Activated T-cell treated with anti-CD3 and anti-CD28 coated beads for 4 hours (primary cell): ENCODE results near the gene COL20A1.

Experiments
- DNase-seq: peaks from one replicate; pipeline ENCODE4 v3.0.0-alpha.2; 2020

COL20A1 gene

GRCh38 chr20:63351811-63352591 is 59.0 kb downstream of the COL20A1 start:
- DNase-seq, result no peak

DNA sequence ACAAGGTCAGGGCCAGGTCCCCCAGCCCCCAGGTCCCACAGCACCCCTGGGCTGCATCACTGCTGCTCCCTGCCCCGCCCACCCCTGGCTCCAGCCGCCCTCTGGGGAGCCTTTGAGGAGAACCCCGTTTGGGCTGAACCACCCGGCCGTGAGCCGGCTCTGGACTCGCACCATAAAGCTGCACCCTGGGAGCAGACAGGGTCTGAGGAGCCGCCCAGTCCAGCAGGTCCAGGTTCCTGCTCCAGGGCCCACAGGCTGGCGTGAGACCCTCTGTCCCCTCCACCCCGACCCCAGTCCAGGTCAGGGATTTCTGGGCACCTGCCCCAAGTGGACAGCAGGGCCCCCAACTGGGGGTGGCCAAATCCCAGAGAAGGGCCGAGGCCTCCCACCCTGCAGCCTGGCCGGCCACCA is 59.8 kb downstream of the COL20A1 start:
- DNase-seq, result no peak

DNA sequence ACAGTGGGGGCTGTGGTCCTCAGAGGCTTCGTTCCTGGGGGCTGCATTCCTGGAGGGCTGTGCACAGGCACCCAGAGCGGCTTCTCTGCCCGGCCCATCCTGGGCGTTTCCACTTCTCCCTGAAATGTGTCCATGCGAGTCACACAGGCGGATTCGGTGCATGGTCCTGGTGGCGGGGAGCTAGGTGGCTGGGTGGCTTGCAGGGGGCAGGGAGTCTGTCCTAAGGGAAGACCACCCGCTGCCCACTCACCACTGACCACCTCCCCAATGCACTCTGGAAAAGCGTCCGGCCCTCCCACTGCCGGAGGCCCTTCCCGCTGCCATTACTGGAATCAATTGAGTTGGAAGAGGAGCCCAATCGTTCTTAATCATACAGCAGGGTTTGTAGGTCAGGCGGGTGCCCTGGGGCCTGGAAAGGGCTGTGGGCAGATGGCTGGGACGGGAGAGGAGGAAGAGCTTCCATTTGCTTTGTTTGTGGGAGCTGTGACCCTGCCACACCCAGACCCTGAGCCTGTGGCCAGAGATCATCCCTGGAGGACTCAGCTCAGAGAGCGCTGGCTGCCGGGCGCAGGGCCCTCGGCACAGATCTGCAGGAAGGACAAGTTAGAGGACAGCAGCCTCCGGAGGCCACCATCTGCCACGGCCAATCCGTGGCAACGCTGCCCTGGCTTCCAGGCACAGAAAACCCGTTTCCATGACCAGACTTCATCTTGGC is 61.8 kb downstream of the COL20A1 start:
- no peak for DNase-seq

DNA sequence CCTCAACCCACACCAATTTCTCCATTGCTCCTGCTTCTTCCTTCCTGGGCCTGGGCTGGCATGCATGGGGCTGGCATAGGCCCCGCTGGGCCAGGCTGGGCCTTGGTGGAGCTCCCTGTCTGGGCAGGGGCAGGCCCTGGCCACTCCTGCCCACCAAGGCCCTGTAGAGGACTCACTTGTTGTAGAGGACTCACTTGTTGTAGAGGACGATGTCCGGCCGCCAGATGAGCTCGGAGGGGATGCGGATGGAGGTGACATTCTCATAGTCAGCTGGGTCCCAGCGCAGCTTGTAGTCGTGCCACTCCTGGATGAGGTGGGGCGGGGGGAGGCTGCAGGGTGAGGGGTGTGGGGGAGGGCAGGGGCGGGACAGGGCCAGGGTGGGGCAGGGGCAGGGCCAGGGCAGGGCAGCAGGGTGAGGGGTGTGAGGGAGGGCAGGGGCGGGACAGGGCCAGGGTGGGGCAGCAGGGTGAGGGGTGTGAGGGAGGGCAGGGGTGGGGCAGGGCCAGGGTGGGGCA is 62.9 kb downstream of the COL20A1 start:
- no peak for DNase-seq

- DNase-seq, result no peak
Observed at GRCh38 chr20:63356511-63356910, 63.5 kb downstream of the COL20A1 start.

DNA sequence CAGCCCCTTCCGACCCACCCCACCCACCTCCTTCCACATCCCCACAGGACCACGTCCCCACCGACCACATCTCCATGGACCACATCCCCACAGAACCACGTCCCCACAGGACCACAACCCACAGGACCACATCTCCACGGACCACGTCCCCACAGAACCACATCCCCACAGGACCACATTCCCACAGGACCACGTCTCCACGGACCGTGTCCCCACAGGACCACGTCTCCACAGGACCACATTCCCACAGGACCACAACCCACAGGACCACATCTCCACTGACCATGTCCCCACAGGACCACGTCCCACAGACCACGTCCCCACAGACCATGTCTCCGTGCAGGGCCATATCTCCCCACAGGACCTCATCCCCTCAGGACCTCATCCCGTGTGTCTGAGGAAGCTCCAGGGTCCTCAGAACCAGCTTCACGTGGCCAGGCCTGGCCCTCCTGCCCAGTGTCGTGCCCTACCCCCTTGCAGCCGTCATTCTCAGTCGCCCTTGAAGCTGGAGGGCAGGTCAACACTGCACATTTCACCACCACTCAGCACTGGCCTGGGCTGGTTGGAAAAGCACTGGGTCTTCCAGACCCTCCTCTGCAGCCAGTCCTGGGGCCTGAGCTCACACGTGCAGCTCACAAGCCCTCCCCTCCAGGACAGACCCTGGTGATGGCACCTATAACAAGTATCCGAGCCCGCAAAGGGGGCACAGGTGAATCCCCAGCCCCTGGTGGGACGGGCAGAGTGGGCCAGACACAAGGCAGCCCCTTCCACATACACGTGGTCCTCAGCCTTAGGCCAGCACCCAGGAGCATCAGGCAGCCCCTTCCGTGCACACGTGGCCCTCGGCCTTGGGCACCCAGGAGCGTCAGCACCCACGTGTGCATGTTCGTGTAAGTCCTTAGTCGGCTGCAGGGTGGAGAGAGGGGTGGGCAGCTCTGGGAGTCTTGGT is 64.2 kb downstream of the COL20A1 start:
- no peak for DNase-seq

DNA sequence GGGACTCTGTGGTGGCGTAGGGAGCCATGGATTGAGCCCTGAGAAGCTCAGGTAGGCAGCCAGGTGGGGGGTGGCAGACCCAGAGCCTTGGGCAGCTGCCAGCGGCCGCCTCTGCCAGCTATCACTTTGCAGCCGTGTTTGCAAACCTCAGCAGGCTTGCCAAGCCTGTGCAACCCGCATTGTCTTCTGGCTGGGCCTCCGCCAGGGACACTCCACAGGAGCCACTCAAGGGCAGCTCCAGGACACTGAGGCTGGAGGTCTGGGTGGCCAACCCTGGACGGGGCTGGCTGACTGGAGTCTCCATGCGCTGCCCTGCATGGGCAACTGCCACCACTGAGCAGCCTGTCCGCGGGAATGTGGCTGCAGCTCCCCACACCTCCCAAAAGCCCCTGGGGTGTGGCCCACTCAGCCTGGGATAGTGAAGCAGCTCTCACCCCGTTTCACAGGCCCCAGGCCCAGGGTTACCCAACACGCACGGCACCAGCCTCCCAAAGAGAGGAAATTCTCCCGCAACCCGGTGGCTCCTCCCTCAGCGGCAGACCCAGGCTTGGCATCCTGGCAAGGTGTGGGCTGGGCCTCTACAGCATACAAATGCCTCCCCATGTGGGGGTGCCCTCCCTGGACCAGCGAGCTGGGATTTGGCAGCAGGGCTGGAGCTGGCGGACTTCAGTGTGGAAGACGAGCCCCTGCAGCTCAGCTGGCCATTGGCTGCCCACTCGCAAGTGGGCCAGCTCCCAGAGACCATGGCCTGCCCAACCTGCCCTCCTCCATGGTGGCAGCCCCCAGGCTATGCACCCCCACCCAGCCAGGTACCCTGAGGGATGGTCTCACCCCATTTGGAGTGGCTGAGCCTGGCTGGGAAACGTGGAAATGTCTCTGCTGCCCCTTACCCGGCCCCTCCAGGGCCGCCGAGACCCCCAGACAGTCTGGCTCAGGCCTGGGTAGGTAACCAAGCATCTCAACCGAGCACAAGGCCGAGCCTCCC is 65.2 kb downstream of the COL20A1 start:
- DNase-seq, result no peak

DNA sequence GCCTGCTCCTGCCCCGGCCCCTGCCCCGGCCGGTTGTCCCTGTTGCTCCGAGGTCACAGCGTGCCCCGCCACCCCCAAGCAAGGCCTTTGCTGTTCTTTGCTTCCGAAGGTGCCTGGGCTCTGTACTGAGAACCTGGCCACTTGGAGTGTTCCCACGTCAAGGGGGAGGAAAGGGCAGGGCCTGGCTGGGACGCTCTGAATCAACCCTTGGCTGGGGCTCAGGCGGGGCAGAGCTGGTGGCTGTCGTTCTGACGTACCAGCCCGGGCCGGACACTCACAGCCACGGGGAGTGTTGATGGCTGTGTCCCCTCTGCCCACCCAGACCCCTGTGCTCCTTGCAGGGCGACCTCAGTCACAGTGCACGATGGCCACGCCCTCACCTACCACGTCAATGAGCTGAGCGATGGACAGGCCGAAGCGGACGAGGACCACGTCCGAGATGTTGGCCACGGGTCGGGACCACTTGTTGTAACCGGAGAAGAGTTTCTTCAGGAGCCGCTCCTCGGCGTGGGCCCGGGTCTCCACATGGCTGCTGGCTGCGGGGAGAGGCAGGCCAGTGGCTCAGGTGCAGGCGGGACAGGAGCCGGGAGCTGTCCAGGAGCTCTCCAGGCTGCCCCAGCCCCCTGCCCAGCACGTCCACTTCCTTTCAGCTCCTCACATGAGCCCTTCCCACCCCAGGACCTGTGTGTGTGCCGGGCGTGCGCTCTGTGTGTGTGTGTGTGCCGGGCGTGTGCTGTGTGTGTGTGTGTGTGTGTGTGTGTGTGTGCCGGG is 66.4 kb downstream of the COL20A1 start:
- no peak for DNase-seq

- no peak for DNase-seq
Observed at GRCh38 chr20:63359937-63360849, 67.2 kb downstream of the COL20A1 start.

GRCh38 chr20:63360850-63361518 is 68.0 kb downstream of the COL20A1 start, which contains the start of gene CHRNA4:
Gene CHRNA4 (minus strand): TSS chr20:63361349. CDS start chr20:63361165, 184 bp downstream.
- no peak for DNase-seq

- DNase-seq, result no peak
Observed at GRCh38 chr20:63361519-63362435, 68.8 kb downstream of the COL20A1 start.

GRCh38 chr20:63362436-63363009 is 69.5 kb downstream of the COL20A1 start:
- DNase-seq, result no peak

- no peak for DNase-seq
Observed at GRCh38 chr20:63363013-63363957, 70.3 kb downstream of the COL20A1 start.

DNA sequence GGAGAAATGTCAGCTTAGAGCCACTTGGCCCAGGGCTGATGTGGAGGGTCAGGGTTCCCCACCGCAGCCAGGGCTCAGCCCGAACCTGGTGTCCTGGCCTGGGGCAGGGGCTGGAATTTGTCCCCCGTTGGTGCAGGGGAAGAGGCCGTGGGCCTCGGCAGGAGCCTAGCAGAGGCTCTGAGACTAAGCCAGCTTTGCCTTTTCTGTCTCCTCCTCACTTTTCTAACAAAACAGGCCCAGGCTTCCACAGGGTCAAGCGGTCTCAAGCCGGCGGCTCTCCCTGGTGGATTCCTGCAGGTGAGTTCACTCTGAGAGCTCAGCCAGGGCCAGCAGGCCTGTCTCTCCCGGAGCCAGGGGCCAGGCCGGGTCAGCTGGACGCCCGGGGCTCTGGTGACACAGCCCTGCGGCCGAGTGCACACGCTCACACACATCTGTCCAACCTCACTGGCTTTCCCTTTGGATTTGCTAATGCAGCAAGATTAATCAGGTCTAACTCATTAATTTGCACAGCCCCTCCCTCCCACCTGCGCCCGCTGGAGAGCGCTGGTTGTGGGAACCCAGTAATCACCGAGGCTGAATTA is 71.1 kb downstream of the COL20A1 start:
- DNase-seq, result no peak

DNA sequence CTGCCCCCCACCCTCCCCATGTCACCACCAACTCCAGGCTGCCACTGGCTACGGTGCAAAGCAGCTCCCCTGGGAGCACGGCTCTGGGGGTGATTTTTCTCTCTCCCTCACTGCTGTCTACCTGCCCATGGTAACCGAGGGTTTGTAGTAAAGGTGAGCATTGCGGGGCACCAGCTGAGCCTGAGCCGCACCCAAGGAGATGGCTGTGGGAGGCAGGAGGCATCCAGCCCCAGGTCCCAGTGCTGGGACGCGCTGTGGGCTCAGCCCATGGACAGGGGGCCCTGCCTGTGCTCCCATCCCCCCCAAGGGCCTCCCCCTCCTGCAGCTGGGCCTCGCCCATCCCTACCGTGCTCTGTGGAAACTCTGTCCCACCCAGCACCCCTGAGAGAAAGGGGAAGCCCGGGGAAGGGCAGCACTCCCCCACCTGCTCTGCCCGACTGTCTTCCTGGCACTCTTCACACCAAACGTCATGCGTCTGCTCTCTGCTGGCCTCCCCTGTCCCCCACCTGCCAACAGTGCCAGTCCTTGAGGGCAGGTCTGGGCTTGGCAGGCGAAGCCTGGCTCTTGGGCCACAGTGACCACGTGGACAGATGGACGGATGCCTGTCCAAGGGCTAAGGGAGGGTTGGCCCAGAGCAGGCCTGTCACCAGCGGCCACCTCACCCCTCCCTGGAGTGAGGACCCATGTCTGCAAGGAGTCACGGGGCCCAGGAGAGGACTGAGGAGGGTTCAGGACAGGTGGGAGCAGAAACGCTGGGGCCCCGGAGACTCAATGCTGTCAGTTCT is 72.0 kb downstream of the COL20A1 start:
- DNase-seq, result no peak
